Subcutaneous preadipocyte (primary cell): Measurements from ENCODE around the gene HIRIP3. TPM values are rescaled to one million over a fixed set of nuclear protein-coding genes. Genes with fewer than 3 reads are reported as not detected.

Source experiments
- total RNA-seq: library from RNA; depleted of rRNA; stranded (reverse); fragments of >200 nt; gene quantifications from 2 replicates; pipeline ENCODE4 v1.2.3, GENCODE V29; 2012

The HIRIP3 gene, protein sequence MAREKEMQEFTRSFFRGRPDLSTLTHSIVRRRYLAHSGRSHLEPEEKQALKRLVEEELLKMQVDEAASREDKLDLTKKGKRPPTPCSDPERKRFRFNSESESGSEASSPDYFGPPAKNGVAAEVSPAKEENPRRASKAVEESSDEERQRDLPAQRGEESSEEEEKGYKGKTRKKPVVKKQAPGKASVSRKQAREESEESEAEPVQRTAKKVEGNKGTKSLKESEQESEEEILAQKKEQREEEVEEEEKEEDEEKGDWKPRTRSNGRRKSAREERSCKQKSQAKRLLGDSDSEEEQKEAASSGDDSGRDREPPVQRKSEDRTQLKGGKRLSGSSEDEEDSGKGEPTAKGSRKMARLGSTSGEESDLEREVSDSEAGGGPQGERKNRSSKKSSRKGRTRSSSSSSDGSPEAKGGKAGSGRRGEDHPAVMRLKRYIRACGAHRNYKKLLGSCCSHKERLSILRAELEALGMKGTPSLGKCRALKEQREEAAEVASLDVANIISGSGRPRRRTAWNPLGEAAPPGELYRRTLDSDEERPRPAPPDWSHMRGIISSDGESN
- 5.9 and 8.2 TPM in 2 replicates for total RNA-seq

DNA sequence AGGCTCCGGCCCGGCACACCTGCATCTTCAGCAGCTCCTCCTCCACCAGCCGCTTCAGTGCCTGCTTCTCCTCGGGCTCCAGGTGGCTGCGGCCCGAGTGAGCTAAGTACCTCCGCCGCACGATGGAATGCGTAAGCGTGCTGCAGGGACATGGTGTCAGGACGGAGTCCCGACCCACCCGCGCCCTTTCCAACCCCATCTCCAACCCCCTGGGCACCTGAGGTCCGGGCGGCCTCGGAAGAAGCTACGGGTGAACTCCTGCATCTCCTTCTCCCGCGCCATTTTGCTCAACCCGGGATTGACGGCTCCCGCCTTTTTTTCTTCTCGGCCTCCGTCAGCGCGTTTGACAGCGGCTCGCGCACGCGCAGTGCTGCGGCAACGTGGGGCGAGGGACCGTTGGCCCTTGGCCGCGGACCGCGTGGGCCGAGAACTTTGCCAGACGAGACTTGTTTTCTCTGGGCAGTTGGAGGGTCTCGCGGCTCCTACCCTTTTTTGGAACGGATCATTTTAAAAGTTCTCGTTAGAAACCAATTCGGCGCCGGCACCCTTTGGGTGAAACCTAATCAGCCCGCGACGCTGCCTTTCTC is at the start of gene HIRIP3:
TSS of gene HIRIP3 (minus strand) at position 294 of the 587 bp plus-strand sequence. CDS start at position 282, 12 bp downstream.

GRCh38 chr16:30030841-30031413 is 35.5 kb upstream of the HIRIP3 start, which contains the start of gene TLCD3B:
Gene TLCD3B (minus strand): TSS chr16:30031271. CDS start chr16:30030527, 744 bp downstream.

GRCh38 chr16:30022887-30023286 is 27.5 kb upstream of the HIRIP3 start, which contains the start of gene C16orf92:
Gene C16orf92 (plus strand): TSS chr16:30023198. CDS start chr16:30023341, 143 bp downstream.

DNA sequence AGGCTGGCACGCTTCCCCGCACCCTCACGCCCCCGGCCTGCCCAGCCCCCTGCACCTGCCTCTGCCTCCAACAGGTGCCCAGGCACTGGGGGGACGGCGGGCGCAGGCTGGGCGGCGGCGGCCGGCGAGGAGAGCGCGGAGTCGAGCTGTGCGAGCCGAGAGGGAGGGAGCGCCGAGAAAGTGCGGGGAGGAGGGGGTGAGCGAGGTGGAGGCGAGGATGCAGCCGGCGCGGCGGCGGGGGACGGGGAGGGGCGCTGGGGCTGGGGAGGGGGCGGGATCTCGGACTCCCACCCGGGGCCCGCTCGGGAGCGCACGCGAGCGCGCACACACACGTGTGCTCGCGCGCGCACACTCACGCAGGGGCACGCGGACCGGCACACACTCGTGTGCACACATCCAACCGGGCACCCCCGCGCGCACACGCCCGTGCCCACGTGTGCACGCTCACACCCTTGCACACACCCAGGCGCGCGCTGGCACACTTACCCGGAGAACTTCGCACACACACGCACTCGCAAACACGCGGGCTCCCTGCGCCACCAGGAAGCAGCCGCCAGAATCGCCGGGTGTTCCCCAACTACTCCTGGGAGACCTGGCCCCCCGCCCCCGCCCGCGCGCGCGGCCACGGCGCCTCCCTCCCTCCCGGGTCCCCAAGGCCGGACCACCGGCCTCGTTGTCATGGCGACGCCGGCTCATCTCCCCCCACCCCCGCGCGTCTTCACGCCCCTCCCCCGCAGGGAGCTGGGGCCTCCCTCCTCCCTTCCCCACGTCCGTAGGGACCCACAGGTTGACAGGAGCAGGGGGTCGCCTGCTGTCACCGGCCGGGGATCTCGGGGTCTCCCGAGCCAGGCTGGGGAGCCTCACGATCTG is 15.7 kb upstream of the HIRIP3 start, which contains the start of gene DOC2A:
TSS of gene DOC2A (minus strand) at position 184 of the 870 bp plus-strand sequence. CDS start 805 bp downstream, outside the sequence.

GRCh38 chr16:29995911-29996765 is 721 bp upstream of the HIRIP3 start, which contains the start of gene INO80E:
Gene INO80E (plus strand): TSS chr16:29996241. CDS start chr16:29996311, 70 bp downstream.

GRCh38 chr16:29973384-29974246 is 21.8 kb downstream of the HIRIP3 start, which contains the start of gene TAOK2:
Gene TAOK2 (plus strand): TSS chr16:29973868. CDS start chr16:29977773, 3,905 bp downstream.

DNA sequence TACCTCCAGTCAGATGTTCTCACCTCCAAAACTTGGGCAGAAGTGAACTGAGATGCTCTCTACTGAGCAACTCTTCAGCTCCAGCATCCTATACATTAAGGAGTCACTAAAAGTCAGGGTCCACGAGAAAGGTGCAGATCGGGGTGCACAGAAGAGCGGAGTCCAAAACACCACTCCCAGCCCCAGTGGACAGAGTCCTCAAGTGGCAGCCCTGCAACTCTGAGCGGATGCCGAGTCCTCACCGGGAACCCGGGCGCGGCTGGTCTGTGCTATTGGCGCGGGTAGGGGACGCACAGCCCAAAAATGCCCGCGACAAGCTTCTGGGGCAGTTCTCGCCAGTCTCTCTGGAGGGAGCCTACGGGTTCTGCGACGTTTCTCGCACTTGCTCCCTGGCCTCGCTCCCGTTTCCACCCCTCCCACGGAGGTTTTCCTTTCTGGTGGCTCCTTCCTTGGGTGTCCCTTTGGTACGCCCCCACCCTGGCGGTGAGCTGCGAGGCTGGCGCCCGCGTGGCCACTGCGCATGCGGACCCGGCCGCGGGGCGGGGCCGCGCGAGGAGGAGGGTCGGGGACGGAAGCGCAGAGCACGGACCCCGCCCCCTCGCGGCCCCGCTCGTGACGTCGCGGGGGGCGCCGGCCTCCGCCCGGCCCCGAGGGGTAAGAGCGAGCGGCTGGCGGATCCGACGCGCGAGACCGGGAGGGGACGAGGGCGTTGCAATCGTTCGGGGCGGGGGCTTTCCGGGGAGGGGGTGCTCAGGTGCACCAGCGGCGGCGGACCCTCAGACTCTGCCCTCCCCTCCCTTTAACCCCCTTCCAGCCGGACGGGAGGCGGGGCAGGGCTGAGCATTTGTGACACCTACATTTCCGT is 33.7 kb downstream of the HIRIP3 start, which contains the start of gene TMEM219:
TSS of gene TMEM219 (plus strand) at position 601 of the 865 bp plus-strand sequence. CDS start 1,065 bp downstream, outside the sequence.

Other genes with a start within 250 kb of the HIRIP3 start
- gene C16orf54, start 249.6 kb downstream of the HIRIP3 start, total RNA-seq = not detected in 2 replicates
- gene ZG16, start 217.4 kb downstream of the HIRIP3 start, total RNA-seq = not detected in 2 replicates
- gene KIF22, start 204.9 kb downstream of the HIRIP3 start, total RNA-seq = 47.0 and 73.7 TPM in 2 replicates
- 204 and 210 TPM in 2 replicates for gene MAZ, start 189.1 kb downstream of the HIRIP3 start, total RNA-seq
- gene PRRT2, start 183.4 kb downstream of the HIRIP3 start, total RNA-seq = 0.39 and 0.73 TPM in 2 replicates
- gene PAGR1, start 179.5 kb downstream of the HIRIP3 start, total RNA-seq = 13.6 and 19.9 TPM in 2 replicates
- gene MVP, start 175.2 kb downstream of the HIRIP3 start, total RNA-seq = 246 and 329 TPM in 2 replicates
- 57.7 and 65.4 TPM in 2 replicates for gene CDIPT, start 132.4 kb downstream of the HIRIP3 start, total RNA-seq
- gene SEZ6L2, start 96.1 kb downstream of the HIRIP3 start, total RNA-seq = 0.73 and 0.98 TPM in 2 replicates
- 2.3 and 4.4 TPM in 2 replicates for gene ASPHD1, start 95.1 kb downstream of the HIRIP3 start, total RNA-seq
- gene KCTD13, start 69.4 kb downstream of the HIRIP3 start, total RNA-seq = 6.2 and 10.2 TPM in 2 replicates
- gene TMEM219, start 33.5 kb downstream of the HIRIP3 start, total RNA-seq = 40.7 and 53.3 TPM in 2 replicates
- gene TAOK2, start 21.7 kb downstream of the HIRIP3 start, total RNA-seq = 32.3 and 42.2 TPM in 2 replicates
- gene INO80E, start 624 bp upstream of the HIRIP3 start, total RNA-seq = 18.7 and 21.7 TPM in 2 replicates
- gene DOC2A, start 15.4 kb upstream of the HIRIP3 start, total RNA-seq = 0.20 and 0.37 TPM in 2 replicates
- gene C16orf92, start 27.6 kb upstream of the HIRIP3 start, total RNA-seq = not detected in 2 replicates
- gene TLCD3B, start 35.7 kb upstream of the HIRIP3 start, total RNA-seq = not detected in 2 replicates
- 847 and 985 TPM in 2 replicates for gene ALDOA, start 70.1 kb upstream of the HIRIP3 start, total RNA-seq
- gene PPP4C, start 80.4 kb upstream of the HIRIP3 start, total RNA-seq = 182 and 190 TPM in 2 replicates
- 0.39 TPM in 1 of 2 replicates, not detected in the other for gene TBX6, start 96.3 kb upstream of the HIRIP3 start, total RNA-seq
- 6.6 and 9.2 TPM in 2 replicates for gene YPEL3, start 100.6 kb upstream of the HIRIP3 start, total RNA-seq
- 0.78 and 1.8 TPM in 2 replicates for gene GDPD3, start 117.9 kb upstream of the HIRIP3 start, total RNA-seq
- 50.0 and 59.2 TPM in 2 replicates for gene MAPK3, start 127.6 kb upstream of the HIRIP3 start, total RNA-seq
- gene CORO1A, start 188.0 kb upstream of the HIRIP3 start, total RNA-seq = 0.73 and 1.6 TPM in 2 replicates
- 47.7 and 168 TPM in 2 replicates for gene BOLA2B, start 198.0 kb upstream of the HIRIP3 start, total RNA-seq
- gene SLX1A, start 198.3 kb upstream of the HIRIP3 start, total RNA-seq = 37.5 and 42.6 TPM in 2 replicates
- 2.9 and 5.7 TPM in 2 replicates for gene SULT1A3, start 203.6 kb upstream of the HIRIP3 start, total RNA-seq